Stimulated activated CD4-positive, alpha-beta T cell treated with anti-CD3 and anti-CD28 coated beads, TNF-alpha, amount 100 ng/mL, for 48 hours (primary cell): ENCODE results near the gene TAC3.
"Not testable (repeated sequence)": the region's sequence is repeated elsewhere in the genome, so short reads cannot be mapped to it uniquely, and the experiment has no call there.

ENCODE experiments used
- DNase-seq, 3 donors: peaks; one replicate each; pipeline ENCODE4 v3.0.0-alpha.2; 2020; ENCODE audit warnings: low read depth in 3 of 3

The TAC3 gene

GRCh38 chr12:57016348-57016747 lies at the start of gene TAC3:
Gene TAC3, minus strand, starts transcription at chr12:57016529. Its CDS starts 732 bp downstream, at chr12:57015797.
- no peak for DNase-seq

GRCh38 chr12:57063991-57064685 lies 47.8 kb upstream of the TAC3 start:
- no peak for DNase-seq

- DNase-seq, result no peak
Observed at GRCh38 chr12:57058454-57058853, 42.1 kb upstream of the TAC3 start.

- DNase-seq, result no peak
Observed at GRCh38 chr12:57057067-57057751, 40.9 kb upstream of the TAC3 start.

GRCh38 chr12:57055824-57056223 lies 39.5 kb upstream of the TAC3 start:
- no peak for DNase-seq

- DNase-seq, result not testable (repeated sequence)
Observed at GRCh38 chr12:57053901-57054300, 37.6 kb upstream of the TAC3 start.

GRCh38 chr12:57053146-57053545 lies 36.8 kb upstream of the TAC3 start:
- DNase-seq, result not testable (repeated sequence)

GRCh38 chr12:57051011-57051410 lies 34.7 kb upstream of the TAC3 start:
- DNase-seq, result no peak

- DNase-seq, result no peak
Observed at GRCh38 chr12:57049890-57050289, 33.6 kb upstream of the TAC3 start, which contains the start of gene MYO1A. Gene MYO1A, minus strand, starts transcription at chr12:57050129. Its CDS starts 1,806 bp downstream, at chr12:57048323.

- DNase-seq, result no peak
Observed at GRCh38 chr12:57049119-57049446, 32.8 kb upstream of the TAC3 start.

- no peak for DNase-seq
Observed at GRCh38 chr12:57048423-57049118, 32.2 kb upstream of the TAC3 start.

GRCh38 chr12:57047981-57048380 lies 31.7 kb upstream of the TAC3 start:
- no peak for DNase-seq

GRCh38 chr12:57046947-57047890 lies 30.9 kb upstream of the TAC3 start:
- peak; percentile 40 to 58 (median 43) for DNase-seq

GRCh38 chr12:57046086-57046791 lies 29.9 kb upstream of the TAC3 start:
- DNase-seq, result no peak

GRCh38 chr12:57044889-57045288 lies 28.6 kb upstream of the TAC3 start:
- DNase-seq, result no peak

- DNase-seq, result no peak
Observed at GRCh38 chr12:57044468-57044867, 28.1 kb upstream of the TAC3 start.

GRCh38 chr12:57042695-57043094 lies 26.4 kb upstream of the TAC3 start:
- no peak for DNase-seq

- DNase-seq, result no peak
Observed at GRCh38 chr12:57040750-57041149, 24.4 kb upstream of the TAC3 start.

- no peak for DNase-seq
Observed at GRCh38 chr12:57040211-57040610, 23.9 kb upstream of the TAC3 start.

- DNase-seq, result no peak
Observed at GRCh38 chr12:57039016-57039798, 22.9 kb upstream of the TAC3 start.
